GM21528 (cell line): ENCODE measurements around the gene ZNF286A.
"Not testable (repeated sequence)": the region's sequence is repeated elsewhere in the genome, so short reads cannot be mapped to it uniquely, and the experiment has no call there.

Experiments used
- ATAC-seq: cut with Tn5 transposase; IDR thresholded peaks from one replicate; pipeline ENCODE4 v1.9.1; 2021; ENCODE audit warnings: mild to moderate bottlenecking, moderate library complexity; ENCODE audit not compliant: unreplicated experiment, low FRiP score

The ZNF286A gene

DNA sequence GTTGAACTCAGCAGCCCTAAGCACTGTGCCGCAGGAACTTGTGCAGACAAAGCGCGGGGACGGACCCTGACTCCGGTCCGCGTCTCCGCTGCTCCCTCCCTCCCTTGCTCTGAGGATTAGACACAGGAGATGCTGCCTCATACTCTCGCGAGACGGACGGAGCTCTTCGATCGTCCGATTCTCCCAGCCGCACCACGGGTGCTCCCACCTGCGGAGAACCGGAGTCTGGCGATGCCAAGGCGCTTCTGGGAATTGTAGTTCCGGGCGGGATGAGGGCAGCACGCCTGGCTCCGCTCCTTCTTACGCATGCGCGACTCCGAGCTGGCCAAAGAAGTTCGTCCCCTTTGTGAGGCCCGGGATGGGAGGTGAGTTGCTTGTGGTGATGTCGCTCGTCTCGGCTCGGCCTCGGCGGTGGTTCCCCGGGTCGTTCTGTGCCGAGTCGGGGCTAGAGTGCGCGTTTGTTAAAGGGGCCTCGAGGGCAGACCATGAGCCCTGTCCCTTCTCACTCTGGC lies at the start of gene ZNF286A:
Gene ZNF286A (plus strand): TSS at position 340 of the 512 bp plus-strand sequence. CDS start 578 bp downstream, outside the sequence.
- ATAC-seq, result peak; percentile 97

DNA sequence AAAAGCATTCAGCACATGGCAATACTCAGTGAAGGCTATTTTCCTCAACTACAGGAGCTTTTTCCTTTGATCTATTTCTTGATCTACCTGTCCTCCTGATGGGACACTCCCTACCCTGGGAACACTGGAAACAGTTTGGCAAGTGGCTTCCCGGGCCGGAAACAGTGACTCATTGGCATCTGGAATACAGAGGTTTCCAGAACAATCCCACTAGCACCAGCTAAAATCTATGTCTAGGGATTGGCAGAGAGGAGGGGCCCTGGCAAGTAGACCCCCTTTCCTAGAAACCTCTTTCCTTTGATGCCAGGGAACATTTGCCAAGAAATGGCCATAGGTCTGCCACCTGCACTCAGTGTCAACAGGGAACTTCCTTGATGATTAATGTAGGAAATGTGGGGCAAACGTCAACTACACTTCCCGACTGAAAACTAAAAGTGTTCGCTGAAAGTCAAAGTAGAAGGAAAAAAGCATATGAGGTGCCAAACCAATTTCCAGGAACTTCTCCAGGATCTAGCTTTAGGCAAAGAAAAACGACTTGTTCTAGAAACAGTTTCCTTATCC lies 49.6 kb upstream of the ZNF286A start:
- ATAC-seq, result no peak

DNA sequence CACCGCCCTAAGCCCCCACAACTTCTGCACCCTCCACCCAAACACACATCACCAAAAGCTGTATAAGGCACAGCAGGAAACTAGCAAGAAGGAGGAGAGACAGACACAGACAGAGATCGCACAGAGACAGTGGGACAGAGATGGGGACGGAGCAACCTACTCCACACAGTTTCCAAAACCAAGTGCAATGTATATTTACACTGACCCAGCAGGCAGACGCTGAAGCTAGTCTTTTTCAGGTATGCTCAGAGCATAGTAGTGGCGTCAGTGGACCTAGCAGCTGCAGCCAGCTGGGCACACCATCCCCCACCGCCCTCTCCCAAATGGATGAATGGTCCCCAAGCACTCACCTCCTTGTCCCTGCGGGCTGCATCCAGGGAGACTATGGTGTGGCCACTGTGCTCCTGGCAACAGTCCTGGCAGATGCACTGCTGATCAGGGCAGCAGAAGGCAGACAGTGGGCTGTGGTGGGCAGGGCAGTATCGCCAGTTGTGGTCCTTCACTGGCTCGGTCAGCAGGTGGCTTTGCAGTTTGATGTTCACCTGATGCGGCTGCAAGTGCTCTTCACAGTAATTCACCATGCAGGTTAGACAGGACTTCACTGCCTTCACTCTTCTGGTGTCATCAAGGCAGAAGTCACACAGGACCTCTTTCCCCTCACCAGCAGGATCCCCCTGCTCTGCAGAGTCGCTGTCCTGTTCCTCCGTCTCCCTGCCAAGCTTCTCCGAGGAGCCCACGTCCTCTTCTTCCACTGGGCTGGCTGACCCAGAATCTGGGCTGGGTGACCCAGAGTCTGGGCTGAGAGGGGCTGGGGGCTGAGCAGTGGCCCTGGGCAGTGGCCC lies 48.6 kb upstream of the ZNF286A start:
- ATAC-seq, result no peak

DNA sequence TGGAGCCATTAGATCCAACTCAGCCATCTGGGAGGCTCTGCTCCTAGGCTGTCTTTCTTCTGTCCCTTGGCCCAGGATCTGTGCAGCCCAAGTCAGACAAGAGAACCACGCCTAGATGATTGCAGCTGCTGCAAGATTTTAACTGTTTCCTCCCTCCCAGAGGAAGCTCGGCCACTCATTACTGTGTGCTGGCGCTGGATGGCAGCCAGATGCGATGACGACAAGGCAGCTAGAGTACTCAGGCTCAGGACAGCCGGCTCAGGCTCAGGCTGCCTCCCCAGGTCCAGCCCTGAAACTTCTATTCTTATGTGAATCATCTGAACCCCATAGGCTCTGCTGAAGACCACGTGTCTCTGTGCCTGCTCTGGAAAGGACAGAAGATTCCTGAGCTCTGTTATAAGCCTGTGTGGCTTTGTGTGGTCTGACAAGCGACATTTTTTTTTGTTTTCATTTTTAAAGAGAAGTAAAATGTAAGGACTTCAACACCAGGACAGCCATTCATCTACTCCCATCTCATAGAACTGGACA lies 47.9 kb upstream of the ZNF286A start:
- ATAC-seq, result no peak

DNA sequence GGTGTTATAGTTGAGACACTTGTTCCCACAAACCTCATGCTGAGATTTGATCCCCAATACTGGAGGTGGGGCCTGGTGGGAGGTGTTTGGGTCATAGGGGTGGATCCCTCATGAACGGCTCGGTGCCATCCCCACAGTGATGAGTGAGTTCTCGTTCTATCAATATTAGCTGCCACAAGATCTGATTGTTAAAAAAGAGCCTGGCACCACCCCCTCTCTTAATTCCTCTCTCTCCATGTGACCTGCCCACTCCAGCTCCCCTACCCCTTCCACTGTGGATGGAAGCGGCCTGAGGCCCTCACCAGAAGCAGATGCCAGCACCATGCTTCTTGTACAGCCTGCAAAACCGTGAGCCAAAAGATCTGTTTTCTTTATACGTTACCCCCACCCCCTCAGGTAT lies 46.6 kb upstream of the ZNF286A start:
- ATAC-seq, result no peak

DNA sequence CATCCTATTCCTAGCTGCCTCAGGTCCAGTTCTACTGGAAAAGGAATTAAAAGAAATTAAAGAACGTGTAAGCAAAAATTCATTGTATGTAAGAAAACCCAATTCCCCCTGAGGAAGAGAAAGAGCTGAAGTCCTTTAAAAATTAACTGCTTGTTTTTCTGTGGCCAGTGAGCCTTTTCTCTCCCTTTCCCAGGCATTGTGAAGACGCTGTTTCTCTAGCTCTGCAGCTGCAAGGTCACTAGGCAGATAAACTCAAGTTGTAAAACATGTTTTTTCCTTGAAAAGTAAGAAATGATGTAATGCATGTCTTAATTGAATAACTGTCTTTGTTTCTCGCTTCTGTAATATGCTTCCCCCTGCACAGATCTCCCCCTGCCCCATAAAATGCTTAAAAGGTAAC lies 45.2 kb upstream of the ZNF286A start:
- ATAC-seq, result not testable (repeated sequence)

DNA sequence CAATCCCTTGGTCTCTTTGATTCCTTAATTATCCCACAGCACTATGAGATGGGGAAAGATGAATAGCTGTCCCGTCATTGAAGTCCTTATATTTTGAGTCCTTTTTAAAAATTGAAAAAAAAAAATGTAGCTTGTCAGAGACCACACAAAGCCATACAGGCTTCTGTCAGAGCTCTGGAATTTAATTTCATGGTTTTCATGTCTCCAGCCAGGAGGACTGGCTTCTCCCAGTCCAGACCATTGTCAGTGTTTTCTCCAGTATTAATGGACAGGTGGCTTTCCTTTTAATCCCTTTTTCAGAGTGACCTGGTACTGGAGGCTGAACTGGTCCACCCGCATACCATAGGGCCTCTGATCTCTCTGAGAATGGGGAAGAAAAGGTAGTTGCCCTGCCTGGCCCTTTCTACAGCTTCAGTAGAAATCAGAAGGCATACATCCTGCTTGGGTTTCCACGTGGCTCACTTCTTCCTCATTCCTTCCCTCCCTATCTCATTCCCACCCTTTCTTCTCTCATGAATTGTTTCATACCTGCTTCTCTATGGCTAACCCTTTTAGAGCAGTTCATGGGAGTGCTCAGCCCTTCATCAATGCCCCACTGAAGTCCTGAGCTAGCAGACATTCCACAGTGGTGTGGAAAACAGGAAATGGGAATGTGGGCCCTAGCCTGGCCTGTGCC lies 44.5 kb upstream of the ZNF286A start:
- ATAC-seq, result no peak

DNA sequence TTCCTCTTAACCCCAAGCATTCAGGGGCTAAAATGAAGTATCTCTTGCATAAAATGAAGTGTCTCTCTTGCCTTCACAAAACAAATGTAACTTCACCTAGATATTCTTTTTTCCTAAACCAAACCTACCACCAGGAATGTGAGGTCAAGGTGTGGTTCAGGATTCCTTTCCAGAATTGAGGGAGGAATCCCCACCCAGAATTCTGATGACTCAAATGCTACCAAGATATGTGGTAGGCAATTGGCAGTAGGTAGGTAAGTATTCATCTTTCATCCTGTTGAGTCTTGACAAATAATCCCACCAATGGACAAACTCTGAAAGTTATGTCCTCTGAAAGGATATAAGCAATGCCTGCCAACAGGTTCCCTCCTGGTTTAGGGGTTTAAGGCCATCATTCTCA lies 41.7 kb upstream of the ZNF286A start:
- ATAC-seq, result no peak

DNA sequence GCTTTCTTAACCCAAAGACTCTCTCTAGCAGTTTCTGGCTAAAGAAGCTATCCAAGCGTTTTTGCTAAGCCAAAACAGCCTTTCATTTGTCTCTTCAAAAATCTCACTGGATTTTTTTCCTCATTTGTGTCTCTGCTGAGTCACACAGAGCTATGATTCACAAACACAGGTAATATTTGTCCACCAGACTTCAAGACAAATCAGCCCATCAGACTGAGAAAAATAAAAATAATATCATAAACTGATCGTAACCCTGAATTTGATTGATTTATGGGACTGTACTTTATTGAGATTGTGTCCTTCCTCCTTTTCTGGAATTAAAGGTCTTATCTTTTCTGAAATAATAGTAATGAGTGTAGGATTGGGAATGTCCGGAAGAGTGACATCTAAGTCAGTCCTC lies 41.3 kb upstream of the ZNF286A start:
- no peak for ATAC-seq

DNA sequence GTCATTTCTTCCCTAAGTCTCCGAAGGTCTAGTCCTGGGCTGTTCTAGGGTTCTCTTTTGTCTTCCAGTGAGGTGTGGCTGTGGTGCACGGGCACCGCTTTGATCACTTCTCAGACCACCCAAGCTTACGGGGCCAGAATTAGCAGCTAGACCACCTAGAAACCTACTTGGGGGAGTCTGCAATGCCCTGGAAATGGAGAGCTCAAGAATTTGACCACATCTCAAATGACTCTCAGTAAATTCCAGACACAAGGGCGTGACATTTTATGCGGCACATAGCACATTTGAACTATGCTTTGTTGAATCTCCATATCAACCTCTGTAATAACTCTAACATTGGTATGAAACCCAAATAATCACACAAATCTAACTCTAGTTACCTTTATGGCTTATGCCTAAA lies 40.3 kb upstream of the ZNF286A start:
- ATAC-seq, result no peak

DNA sequence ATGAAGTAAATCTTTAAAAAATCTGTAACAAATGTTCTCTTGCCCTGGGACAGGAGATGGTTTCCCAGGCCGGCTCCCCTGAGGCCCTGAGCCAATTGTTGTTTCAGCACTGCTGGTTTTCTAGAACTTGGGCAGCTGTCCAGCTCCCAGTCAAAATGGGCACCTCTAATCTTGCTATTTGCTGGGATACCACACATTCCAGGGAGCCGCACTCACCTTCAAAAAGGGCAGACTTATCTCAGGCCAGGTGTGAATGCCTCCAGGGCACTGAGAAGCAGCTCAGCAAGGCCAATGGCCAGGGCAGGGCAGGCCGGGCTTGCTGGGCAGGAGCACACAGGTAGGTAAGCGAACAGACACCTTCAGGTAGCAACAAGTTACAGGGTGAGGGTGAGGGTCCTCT lies 39.9 kb upstream of the ZNF286A start:
- ATAC-seq, result no peak

DNA sequence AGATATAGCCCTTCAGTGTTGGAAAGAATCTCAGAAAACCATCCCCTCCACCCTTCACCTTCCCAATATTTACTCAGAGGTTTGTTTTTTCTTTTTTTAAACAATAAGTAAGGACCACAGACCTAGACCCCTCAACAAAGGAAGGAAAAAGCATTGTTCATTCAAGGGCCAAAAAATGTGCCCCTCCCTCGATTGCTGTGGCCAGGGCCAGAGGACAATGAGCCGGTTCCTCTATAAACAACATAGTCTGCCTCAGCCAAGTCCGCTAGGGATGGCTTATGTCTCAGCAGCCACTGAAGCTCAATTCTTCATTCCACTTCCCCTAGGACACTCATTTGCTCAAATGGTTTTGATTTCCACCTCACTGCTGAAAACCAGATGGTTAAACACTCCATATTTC lies 39.5 kb upstream of the ZNF286A start:
- ATAC-seq, result no peak

DNA sequence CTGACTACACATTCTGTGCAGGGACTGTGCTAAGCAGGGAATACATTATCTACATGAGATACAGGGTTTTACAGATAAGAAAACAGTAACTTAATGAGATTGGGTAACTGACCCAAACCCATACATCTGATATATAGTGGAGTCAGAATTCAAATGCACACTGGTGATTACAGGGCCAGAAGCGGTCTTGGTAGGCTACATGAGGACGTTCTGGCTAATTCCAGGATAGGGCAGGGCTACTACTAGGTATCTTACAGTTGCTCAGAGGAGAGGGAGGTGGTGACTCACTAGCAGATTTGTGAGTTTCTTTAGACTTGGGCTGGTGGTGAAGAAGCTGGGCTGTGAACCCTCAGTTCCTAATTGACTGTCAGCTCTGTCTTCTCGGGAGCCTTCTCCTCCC lies 36.9 kb upstream of the ZNF286A start:
- ATAC-seq, result no peak

DNA sequence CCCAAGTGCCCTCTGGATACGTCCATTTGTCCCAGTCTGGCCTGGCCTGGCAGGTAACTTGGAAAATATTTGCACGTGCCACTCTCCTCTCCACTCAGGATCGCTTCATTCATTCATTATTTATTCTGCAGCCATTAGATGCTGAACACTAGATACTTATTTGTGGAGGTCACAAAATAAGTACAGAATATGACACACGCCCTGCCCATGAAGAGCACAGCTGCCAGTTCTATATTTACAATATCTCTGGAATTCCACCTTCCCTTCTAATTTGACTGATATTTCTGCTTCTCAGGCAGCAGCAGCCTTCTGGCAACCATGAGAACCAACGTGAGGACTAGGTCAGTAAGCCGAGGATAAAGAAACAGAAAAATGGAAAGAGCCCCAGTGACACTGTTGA lies 36.4 kb upstream of the ZNF286A start:
- ATAC-seq, result no peak

DNA sequence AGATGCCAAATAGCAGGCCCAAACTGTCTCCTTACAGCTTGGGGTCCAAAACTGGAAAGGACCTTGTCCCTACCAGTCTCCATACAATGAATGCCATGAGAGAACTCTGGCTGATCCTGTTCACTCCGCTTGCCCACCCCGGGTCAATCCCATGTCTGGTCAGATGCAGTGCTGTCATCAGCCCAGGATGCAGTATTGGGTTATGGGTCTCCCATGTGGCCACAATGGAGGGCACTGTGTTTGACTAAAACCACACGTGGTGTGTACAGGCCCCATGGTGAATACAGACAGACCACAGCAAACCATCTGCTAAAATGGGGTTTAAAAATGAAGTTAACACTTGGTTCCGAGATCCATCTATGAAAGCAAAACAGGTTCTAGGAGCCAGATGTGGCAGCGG lies 35.9 kb upstream of the ZNF286A start:
- ATAC-seq, result no peak

DNA sequence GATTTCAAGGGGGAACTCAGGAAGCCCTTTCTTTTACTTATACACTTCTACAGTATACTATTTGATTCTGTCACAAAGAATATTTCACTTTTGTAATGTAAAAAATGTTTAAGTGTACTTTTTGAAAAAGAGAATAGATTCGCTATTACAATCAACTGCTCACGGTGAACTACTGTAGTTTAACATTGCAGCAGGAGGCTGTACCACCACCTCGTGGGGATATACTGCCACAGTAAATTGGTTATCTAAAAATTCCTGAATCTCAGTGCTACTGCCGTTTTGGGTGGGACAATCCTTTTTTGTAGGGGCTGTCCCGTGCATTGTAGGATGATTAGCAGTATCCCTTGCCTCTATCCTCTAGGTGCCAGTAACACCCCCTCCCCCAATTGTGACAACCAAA lies 30.0 kb upstream of the ZNF286A start:
- not testable (repeated sequence) for ATAC-seq

DNA sequence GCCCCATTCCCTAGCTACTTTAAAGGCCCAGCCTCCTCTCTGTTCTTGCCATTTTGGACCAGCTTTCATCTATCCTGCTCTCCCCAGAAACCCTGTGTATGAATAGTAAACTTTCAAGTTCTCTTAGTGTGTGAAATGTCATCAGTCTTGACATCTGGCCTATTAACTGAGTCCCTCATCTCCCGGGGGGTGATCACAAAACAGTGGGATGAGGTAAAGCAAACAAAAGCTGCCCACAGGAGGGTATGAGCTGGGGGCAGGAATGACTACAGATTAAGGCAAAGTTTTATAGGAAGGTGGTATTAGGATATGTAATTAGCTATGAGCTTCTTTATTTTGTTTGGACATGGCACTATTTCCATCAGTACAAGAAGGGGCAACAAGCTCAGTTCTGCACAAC lies 24.9 kb upstream of the ZNF286A start:
- ATAC-seq, result not testable (repeated sequence)

DNA sequence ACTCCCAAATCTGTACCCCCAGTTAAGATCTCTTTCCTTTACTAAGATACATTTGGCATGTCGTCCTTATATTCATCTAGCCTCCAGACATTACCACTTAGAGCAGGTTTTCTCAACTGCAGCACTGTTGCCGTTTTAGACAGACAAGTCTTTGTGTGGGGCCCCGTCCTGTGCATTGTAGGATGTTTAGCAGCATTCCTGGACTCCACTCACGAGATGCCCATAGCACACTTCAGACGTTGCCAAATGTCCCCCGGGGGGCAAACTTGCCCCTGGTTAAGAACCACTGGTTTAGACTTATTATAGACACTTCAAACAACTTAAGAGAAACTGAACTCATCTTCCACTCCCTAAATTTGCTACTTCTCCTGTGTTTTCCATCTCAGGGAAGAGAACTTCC lies 23.6 kb upstream of the ZNF286A start:
- not testable (repeated sequence) for ATAC-seq

DNA sequence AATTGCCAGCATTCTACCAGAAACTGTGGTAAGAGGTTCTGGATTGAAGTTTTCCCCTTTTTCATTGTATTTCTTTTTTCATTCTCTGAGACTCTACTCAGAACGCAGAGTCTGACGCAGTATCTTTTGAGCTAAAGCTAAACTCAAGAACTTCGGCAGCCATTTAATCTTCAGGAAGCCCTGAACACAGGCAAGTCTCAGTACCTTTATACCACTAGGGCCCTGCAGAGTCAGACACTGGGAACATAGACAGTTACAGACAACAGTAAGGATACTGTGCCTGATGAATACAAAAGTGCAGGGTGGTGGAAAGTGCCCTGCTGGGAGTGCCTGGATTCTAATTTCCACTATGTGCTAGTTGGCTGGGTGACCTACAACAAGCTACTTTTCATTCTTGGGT lies 16.4 kb upstream of the ZNF286A start:
- ATAC-seq, result not testable (repeated sequence)

DNA sequence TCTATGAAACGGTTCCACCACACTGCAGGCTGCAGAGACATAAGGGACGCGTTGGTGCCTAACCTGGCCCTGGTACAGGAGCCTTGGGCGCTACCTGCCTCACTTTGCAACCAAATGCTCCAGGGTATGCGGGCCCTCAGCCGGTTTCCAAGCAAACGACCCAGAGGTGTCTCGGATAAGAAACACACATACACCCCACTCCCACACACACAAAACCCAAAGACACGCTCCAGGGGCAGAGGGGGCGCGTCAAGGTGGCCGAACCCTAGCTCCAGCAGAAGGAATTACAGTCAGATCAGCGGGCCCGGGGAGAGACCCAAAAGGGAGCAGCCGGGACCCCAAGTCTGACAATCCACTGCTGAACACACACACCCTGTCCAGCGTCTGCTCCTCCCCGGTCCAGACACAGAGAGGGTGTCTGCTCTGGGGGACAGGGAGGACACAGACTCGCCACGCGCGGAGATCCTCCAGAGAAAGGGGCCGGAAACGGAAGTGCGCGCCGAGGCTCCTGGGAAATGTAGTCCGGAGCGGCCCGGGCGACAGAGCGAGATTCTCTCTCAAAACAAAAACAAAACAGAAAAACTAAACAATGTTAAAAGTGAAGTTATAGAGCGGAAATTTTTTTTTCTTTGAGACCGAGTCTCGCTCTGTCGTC lies 15.6 kb upstream of the ZNF286A start, which contains the start of gene TRIM16:
Gene TRIM16 (minus strand): TSS at position 488 of the 655 bp plus-strand sequence. CDS start 32,702 bp downstream, outside the sequence.
- peak; percentile 91 for ATAC-seq
